ENCODE data around the gene TEX50. TPM values are rescaled to one million over a fixed set of nuclear protein-coding genes. Genes with fewer than 3 reads are reported as not detected.

TEX50 gene
- total and polyA plus RNA-seq, 2 experiments from 2014 or later = not detected

GRCh38 chr1:173638043-173639021 is 3.2 kb downstream of the TEX50 start:
- H3F3A ChIP-seq (replicated peaks; ENCODE audit: low read depth) = no peaks in the 10 kb centered on the region
- H3K4me2 ChIP-seq = no peak overlapping the region
- H3K27me3 Mint-ChIP-seq (ENCODE audit: insufficient read depth, low read depth, poor library complexity) = peaks cover 6% of the 10 kb centered on the region
- no peak for DNase-seq (ENCODE audit: low spot score)
- H3K36me3 Mint-ChIP-seq (ENCODE audit: low read depth) = peaks cover 32% of the 10 kb centered on the region
- H3K36me3 ChIP-seq (ENCODE audit: insufficient read depth) = peaks cover 23% of the 10 kb centered on the region
- H3K4me1 ChIP-seq (ENCODE audit: insufficient read depth) = no peaks in the 10 kb centered on the region
- ATAC-seq = no peak
- no peaks in the 10 kb centered on the region for H3K79me2 ChIP-seq (replicated peaks; ENCODE audit: insufficient read depth)
- no peak for TF ChIP-seq ZNF331 (CRISPR knock-in tag; IDR thresholded peaks at IDR 0.05; ENCODE audit: low read depth)
- no peak for TF ChIP-seq EZH2phosphoT487 (IDR thresholded peaks at IDR 0.05; ENCODE audit: unreplicated experiment)
- no peak for TF ChIP-seq POLR2AphosphoS5 (IDR thresholded peaks at IDR 0.05; ENCODE audit: low read depth)
- no peak for TF ChIP-seq JUNB (IDR thresholded peaks at IDR 0.05; ENCODE audit: unreplicated experiment)
- TF ChIP-seq, protein P1, sequence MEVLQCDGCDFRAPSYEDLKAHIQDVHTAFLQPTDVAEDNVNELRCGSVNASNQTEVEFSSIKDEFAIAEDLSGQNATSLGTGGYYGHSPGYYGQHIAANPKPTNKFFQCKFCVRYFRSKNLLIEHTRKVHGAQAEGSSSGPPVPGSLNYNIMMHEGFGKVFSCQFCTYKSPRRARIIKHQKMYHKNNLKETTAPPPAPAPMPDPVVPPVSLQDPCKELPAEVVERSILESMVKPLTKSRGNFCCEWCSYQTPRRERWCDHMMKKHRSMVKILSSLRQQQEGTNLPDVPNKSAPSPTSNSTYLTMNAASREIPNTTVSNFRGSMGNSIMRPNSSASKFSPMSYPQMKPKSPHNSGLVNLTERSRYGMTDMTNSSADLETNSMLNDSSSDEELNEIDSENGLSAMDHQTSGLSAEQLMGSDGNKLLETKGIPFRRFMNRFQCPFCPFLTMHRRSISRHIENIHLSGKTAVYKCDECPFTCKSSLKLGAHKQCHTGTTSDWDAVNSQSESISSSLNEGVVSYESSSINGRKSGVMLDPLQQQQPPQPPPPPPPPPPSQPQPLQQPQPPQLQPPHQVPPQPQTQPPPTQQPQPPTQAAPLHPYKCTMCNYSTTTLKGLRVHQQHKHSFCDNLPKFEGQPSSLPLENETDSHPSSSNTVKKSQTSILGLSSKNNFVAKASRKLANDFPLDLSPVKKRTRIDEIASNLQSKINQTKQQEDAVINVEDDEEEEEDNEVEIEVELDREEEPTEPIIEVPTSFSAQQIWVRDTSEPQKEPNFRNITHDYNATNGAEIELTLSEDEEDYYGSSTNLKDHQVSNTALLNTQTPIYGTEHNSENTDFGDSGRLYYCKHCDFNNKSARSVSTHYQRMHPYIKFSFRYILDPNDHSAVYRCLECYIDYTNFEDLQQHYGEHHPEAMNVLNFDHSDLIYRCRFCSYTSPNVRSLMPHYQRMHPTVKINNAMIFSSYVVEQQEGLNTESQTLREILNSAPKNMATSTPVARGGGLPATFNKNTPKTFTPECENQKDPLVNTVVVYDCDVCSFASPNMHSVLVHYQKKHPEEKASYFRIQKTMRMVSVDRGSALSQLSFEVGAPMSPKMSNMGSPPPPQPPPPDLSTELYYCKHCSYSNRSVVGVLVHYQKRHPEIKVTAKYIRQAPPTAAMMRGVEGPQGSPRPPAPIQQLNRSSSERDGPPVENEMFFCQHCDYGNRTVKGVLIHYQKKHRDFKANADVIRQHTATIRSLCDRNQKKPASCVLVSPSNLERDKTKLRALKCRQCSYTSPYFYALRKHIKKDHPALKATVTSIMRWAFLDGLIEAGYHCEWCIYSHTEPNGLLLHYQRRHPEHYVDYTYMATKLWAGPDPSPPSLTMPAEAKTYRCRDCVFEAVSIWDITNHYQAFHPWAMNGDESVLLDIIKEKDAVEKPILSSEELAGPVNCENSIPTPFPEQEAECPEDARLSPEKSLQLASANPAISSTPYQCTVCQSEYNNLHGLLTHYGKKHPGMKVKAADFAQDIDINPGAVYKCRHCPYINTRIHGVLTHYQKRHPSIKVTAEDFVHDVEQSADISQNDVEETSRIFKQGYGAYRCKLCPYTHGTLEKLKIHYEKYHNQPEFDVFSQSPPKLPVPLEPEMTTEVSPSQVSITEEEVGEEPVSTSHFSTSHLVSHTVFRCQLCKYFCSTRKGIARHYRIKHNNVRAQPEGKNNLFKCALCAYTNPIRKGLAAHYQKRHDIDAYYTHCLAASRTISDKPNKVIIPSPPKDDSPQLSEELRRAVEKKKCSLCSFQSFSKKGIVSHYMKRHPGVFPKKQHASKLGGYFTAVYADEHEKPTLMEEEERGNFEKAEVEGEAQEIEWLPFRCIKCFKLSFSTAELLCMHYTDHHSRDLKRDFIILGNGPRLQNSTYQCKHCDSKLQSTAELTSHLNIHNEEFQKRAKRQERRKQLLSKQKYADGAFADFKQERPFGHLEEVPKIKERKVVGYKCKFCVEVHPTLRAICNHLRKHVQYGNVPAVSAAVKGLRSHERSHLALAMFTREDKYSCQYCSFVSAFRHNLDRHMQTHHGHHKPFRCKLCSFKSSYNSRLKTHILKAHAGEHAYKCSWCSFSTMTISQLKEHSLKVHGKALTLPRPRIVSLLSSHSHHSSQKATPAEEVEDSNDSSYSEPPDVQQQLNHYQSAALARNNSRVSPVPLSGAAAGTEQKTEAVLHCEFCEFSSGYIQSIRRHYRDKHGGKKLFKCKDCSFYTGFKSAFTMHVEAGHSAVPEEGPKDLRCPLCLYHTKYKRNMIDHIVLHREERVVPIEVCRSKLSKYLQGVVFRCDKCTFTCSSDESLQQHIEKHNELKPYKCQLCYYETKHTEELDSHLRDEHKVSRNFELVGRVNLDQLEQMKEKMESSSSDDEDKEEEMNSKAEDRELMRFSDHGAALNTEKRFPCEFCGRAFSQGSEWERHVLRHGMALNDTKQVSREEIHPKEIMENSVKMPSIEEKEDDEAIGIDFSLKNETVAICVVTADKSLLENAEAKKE (CRISPR knock-in tag; IDR thresholded peaks at IDR 0.05) = no peak
- H3K27ac ChIP-seq (ENCODE audit: low read depth) = peak overlapping the region; percentile 35; the same call in 1 of the 2 replicates
- no peaks in the 10 kb centered on the region for H3K27me3 ChIP-seq (ENCODE audit: insufficient read depth)
- no peaks in the 10 kb centered on the region for H4K20me1 ChIP-seq (replicated peaks; ENCODE audit: insufficient read depth)
- no peak overlapping the region for H2AFZ ChIP-seq
- H3K9me2 ChIP-seq (ENCODE audit: insufficient read depth) = peaks cover 3% of the 10 kb centered on the region; the same call in 1 of the 2 replicates
- H3K4me1 Mint-ChIP-seq = peaks cover 3% of the 10 kb centered on the region; the same call in 2 of the 3 replicates
- peaks cover 28% of the 10 kb centered on the region for H3K9me3 Mint-ChIP-seq
- H3K4me3 Mint-ChIP-seq = no peak overlapping the region
- H3K4me3 ChIP-seq = no peak overlapping the region
- 0 out of 2 replicates have a peak overlapping the region, but pooled peaks have one; percentile 89 for H3K27ac Mint-ChIP-seq
